Prostate gland (tissue), 2 donors: ENCODE data around the gene SPRR1A.

Source experiments
- POLR2A ChIP-seq: fragments of 450-650 bp; IDR thresholded peaks from one replicate; pipeline ENCODE4 v1.6.1; 2016; ENCODE audit warnings: antibody characterized with exemption, mild to moderate bottlenecking
- TF ChIP-seq, protein P1 (sequence below), 4 experiments: fragments of 200-600 bp in 2 of 4; fragments of 450-650 bp in 2 of 4; sonication (generic) in 2 of 4; IDR thresholded peaks; 1 replicate in 3 of 4; 2 replicates in 1 of 4; pipeline ENCODE4 v1.5.1; 2016 to 2019; ENCODE audit warnings: antibody characterized with exemption in 4 of 4, mild to moderate bottlenecking in 2 of 4, moderate library complexity in 2 of 4

DNA sequence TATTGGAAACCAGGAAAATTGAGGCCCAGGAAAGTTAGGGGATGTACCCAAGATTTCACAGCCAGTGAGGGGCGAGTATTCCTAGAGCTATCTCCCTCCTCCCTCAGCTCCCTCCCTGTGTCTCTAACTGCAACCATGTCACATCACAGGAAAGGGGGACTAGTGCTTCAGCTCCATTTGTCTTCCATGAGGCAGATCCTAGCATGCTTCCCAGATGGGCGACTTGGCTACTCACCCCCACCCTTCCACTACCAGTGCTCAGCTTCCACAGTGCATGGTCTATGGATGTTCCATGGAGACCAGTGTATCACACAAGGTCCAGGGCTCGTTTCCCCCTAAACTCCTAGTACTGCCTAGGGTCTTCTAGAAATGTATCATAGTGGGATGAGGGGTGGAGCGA is 18.0 kb upstream of the SPRR1A start:
- TF ChIP-seq, protein P1, sequence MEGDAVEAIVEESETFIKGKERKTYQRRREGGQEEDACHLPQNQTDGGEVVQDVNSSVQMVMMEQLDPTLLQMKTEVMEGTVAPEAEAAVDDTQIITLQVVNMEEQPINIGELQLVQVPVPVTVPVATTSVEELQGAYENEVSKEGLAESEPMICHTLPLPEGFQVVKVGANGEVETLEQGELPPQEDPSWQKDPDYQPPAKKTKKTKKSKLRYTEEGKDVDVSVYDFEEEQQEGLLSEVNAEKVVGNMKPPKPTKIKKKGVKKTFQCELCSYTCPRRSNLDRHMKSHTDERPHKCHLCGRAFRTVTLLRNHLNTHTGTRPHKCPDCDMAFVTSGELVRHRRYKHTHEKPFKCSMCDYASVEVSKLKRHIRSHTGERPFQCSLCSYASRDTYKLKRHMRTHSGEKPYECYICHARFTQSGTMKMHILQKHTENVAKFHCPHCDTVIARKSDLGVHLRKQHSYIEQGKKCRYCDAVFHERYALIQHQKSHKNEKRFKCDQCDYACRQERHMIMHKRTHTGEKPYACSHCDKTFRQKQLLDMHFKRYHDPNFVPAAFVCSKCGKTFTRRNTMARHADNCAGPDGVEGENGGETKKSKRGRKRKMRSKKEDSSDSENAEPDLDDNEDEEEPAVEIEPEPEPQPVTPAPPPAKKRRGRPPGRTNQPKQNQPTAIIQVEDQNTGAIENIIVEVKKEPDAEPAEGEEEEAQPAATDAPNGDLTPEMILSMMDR (IDR thresholded peaks at IDR 0.05), result no peak
- TF ChIP-seq POLR2A, result no peak
